CD1c-positive myeloid dendritic cell (primary cell): ENCODE results near the gene SGMS1.

Experiments used
- DNase-seq: peaks from one replicate; pipeline ENCODE4 v3.0.0-alpha.2; 2016; ENCODE audit errors: extremely low spot score

SGMS1 gene

GRCh38 chr10:50636618-50637579 is 13.1 kb upstream of the SGMS1 start:
- no peak for DNase-seq

- DNase-seq, result no peak
These were observed 11.5 kb upstream of the SGMS1 start for GRCh38 chr10:50635286-50635685.

- DNase-seq, result no peak
These were observed 10.7 kb upstream of the SGMS1 start for GRCh38 chr10:50634479-50634878.

- no peak for DNase-seq
These were observed 7.3 kb upstream of the SGMS1 start for GRCh38 chr10:50631052-50631451.

- no peak for DNase-seq
These were observed 5.9 kb upstream of the SGMS1 start for GRCh38 chr10:50629495-50630122.

GRCh38 chr10:50627896-50628295 is 4.1 kb upstream of the SGMS1 start:
- no peak for DNase-seq

- no peak for DNase-seq
These were observed 3.7 kb upstream of the SGMS1 start for GRCh38 chr10:50627443-50627842.

GRCh38 chr10:50625649-50626132 is 1.9 kb upstream of the SGMS1 start:
- peak; percentile 3 for DNase-seq

- peak; percentile 86 for DNase-seq
These were observed 1.2 kb upstream of the SGMS1 start for GRCh38 chr10:50624866-50625501.

GRCh38 chr10:50624413-50624865 is 683 bp upstream of the SGMS1 start:
- peak; percentile 98 for DNase-seq

GRCh38 chr10:50622706-50623662 is 772 bp downstream of the SGMS1 start:
- DNase-seq, result peak; percentile 48

GRCh38 chr10:50621968-50622705 is 1.6 kb downstream of the SGMS1 start:
- DNase-seq, result peak; percentile 77

- no peak for DNase-seq
These were observed 2.9 kb downstream of the SGMS1 start for GRCh38 chr10:50620899-50621298.

- no peak for DNase-seq
These were observed 3.9 kb downstream of the SGMS1 start for GRCh38 chr10:50619882-50620281.

- no peak for DNase-seq
These were observed 4.6 kb downstream of the SGMS1 start for GRCh38 chr10:50619166-50619565.

GRCh38 chr10:50618624-50619023 is 5.1 kb downstream of the SGMS1 start:
- peak; percentile 9 for DNase-seq

- no peak for DNase-seq
These were observed 8.1 kb downstream of the SGMS1 start for GRCh38 chr10:50615658-50616057.

GRCh38 chr10:50614444-50615137 is 9.2 kb downstream of the SGMS1 start:
- no peak for DNase-seq

- no peak for DNase-seq
These were observed 9.9 kb downstream of the SGMS1 start for GRCh38 chr10:50613726-50614443.
